T-helper 2 cell treated with Interferon-gamma antibody and Interleukin-4, amounts not matched to agents 5 μg/mL and 100 μg/mL, for 36 hours (primary cell): ENCODE data around the gene PLCB1.
"Not testable (repeated sequence)": the region's sequence is repeated elsewhere in the genome, so short reads cannot be mapped to it uniquely, and the experiment has no call there.

Source experiments
- DNase-seq: peaks from one replicate; pipeline ENCODE4 v3.0.0; 2021; ENCODE audit warnings: low spot score
- H3K27ac Mint-ChIP-seq: one replicate; pipeline ENCODE4 v1.8.0; 2021; ENCODE audit warnings: mild to moderate bottlenecking, mixed read lengths
- H3K27me3 Mint-ChIP-seq: one replicate; pipeline ENCODE4 v1.8.0; 2021; ENCODE audit warnings: low read depth, mixed read lengths
- H3K36me3 Mint-ChIP-seq: one replicate; pipeline ENCODE4 v1.8.0; 2021; ENCODE audit warnings: low read depth, mixed read lengths
- H3K4me1 Mint-ChIP-seq: one replicate; pipeline ENCODE4 v1.8.0; 2021; ENCODE audit warnings: low read depth, mixed read lengths
- H3K4me3 Mint-ChIP-seq: one replicate; pipeline ENCODE4 v1.8.0; 2022; ENCODE audit warnings: mild to moderate bottlenecking, moderate library complexity, mixed read lengths
- H3K9me3 Mint-ChIP-seq: one replicate; pipeline ENCODE4 v1.8.0; 2021; ENCODE audit warnings: mixed read lengths

The PLCB1 gene

DNA sequence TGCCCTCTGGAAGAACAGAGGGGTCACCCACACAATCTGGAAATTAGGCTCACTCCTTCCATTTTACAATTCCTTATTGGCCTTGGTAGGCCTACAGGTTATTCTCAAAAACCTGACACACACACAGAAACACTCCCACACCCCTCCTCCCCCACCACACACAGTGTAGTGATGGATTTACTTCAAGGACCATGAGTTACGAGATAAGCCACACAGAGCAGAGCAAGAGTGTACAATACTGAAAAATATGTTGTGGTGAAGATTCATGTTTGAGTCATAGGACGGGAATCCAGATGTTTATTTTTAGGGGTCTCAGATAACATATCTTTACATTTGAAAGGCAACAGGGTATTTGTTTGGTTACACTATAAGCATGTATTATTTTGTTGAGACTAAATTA lies 291.9 kb downstream of the PLCB1 start:
- no peaks in the 10 kb centered on the region for H3K4me1 Mint-ChIP-seq
- H3K27ac Mint-ChIP-seq, result no peak overlapping the region
- no peaks in the 10 kb centered on the region for H3K9me3 Mint-ChIP-seq
- H3K36me3 Mint-ChIP-seq, result no peaks in the 10 kb centered on the region
- peaks cover 3% of the 10 kb centered on the region for H3K27me3 Mint-ChIP-seq
- no peak for DNase-seq
- no peak overlapping the region for H3K4me3 Mint-ChIP-seq

DNA sequence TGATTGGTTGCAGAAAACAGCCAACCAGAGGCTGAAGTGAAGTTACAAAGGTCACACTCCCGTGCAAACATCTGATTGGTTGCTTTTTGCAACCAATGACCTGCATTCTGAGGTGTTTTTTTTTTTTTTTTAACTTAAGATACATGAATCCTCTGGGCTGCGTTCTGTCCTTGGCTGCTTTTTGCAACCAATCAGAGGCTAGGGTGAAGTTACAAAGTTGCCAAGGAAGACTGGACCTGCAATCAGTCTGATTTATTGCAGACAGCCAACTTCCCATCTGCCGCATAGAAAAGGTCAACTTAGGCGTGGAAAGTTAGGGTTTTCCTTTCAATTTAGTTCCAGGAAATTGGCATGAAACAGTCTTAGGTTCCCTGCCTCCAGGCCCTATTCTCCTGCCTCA lies 292.9 kb downstream of the PLCB1 start:
- Mint-ChIP-seq H3K27ac (no peak overlapping the region), H3K27me3 (peaks cover 3% of the 10 kb centered on the region), H3K4me3 (no peak overlapping the region), H3K4me1 (no peaks in the 10 kb centered on the region), H3K9me3 (no peaks in the 10 kb centered on the region), H3K36me3 (no peaks in the 10 kb centered on the region)
- DNase-seq, result no peak

DNA sequence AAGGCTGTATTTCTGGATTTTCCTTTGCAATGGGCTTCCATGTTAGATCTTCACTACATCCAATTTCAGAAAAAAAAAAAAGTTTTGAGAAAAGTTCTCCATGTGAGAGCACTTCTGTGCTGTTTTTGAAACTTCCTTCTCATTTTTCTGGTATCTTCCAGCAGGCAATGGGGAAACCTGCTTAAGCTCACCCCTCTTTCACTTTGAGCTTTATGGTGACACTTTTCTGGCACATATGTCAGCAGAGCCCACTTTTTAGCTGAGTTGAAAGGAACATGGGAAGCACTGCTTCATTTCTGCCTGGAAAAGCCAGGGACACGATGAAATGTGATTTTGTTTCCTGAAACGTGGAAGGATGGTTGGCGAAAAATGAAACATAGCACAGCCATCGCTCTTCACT lies 293.7 kb downstream of the PLCB1 start:
- no peak overlapping the region for H3K27ac Mint-ChIP-seq

DNA sequence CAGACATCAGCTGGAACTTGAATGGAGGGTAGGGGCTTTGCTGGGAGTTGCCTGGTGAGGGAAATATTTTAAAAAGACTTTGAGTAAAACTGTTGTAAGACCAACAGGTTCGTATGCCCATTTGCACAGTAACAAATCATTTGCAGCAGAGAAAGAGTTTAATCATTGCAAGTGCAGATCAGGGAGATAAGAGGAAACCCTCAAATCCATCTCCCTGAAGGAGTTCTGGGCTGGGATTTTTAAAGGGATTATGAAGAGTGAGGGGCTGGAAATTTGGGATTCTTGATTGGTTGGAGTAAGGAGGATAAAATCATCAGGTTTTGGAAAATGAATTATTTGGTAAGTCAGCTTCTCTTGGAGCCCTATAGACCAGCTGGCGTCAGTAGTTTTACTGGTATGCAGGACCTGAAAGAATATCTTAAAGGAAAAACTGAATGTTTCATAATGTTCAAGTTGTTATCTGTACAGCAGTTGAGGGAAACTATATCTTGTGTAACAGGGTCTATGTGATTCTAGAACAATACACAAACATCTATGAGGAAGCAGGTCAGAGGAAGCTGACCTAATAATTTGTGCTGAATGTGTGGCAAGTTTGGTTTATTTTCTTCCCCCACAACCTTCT lies 295.5 kb downstream of the PLCB1 start:
- no peaks in the 10 kb centered on the region for H3K36me3 Mint-ChIP-seq
- H3K27me3 Mint-ChIP-seq, result peaks cover 3% of the 10 kb centered on the region
- no peaks in the 10 kb centered on the region for H3K4me1 Mint-ChIP-seq
- DNase-seq, result no peak
- no peak overlapping the region for H3K27ac Mint-ChIP-seq
- no peak overlapping the region for H3K4me3 Mint-ChIP-seq
- no peaks in the 10 kb centered on the region for H3K9me3 Mint-ChIP-seq

More for the DNA sequence above, 293.7 kb downstream of the PLCB1 start:
- no peaks in the 10 kb centered on the region for H3K4me1 Mint-ChIP-seq
- no peaks in the 10 kb centered on the region for H3K9me3 Mint-ChIP-seq
- no peaks in the 10 kb centered on the region for H3K36me3 Mint-ChIP-seq
- no peak overlapping the region for H3K4me3 Mint-ChIP-seq
- H3K27me3 Mint-ChIP-seq, result peaks cover 3% of the 10 kb centered on the region
- no peak for DNase-seq

DNA sequence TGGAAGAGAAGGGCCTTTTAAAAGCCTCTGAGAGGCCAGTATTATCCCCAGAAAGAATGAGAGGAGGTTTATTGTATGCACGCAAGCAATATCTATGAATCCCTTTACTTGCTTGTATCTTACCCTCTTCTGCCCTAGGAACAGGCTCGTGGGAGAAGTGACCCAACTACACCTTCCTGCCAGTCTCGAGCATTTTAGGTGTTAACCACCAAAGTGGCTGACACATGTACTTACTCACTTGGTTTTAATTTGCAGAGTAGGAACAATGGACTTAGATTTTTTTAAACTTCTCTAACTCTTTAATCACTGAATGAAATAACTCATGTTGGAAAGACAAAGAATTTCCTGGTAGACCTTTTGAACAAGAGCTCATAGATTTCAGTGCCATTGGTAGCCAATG lies 296.9 kb downstream of the PLCB1 start:
- no peaks in the 10 kb centered on the region for H3K4me1 Mint-ChIP-seq
- H3K9me3 Mint-ChIP-seq, result no peaks in the 10 kb centered on the region
- peaks cover 3% of the 10 kb centered on the region for H3K27me3 Mint-ChIP-seq
- no peak overlapping the region for H3K4me3 Mint-ChIP-seq
- no peaks in the 10 kb centered on the region for H3K36me3 Mint-ChIP-seq
- no peak for DNase-seq
- H3K27ac Mint-ChIP-seq, result no peak overlapping the region

DNA sequence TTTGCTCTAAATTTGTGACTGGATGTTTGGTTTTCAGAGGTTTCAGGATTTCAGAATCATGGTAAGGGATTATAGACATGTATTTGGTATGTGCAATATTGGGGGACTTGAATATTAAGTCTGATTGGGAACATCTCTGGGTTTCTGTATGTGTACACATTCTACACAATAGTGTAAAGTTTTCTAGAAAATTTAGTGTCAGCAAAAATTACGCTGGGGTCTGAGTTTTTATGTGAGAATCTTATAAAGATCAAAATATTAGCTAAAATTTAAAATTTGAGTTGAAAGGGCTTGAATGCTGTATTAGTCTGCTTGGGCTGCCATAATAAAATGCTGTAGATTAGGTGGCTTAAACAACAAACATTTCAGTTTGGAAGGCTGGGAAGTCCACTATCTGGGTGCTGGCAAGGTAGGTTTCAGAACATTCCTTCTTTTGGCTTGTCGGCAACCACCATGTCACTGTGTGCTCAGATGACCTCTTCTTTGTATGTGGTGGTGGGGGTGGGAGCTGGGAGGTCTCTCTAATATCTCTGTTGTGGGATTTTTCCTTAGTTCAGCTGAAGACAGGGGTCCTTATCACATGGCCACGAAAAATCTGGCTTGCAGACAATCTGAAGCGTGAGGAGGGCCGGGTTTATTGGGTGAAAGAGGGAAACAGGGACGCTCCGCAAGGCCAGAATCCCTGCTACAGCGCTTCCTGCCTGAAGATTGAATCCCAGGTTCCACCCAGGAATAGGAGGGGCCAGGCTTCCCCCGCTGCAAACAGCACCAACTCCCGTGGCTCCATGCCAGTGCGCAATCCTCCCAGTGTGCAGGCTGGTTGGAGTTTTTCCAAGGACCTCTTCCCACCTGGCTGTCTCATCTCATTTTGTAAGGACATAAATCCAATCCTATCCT lies 299.7 kb downstream of the PLCB1 start:
- H3K4me3 Mint-ChIP-seq, result no peak overlapping the region
- DNase-seq, result no peak

DNA sequence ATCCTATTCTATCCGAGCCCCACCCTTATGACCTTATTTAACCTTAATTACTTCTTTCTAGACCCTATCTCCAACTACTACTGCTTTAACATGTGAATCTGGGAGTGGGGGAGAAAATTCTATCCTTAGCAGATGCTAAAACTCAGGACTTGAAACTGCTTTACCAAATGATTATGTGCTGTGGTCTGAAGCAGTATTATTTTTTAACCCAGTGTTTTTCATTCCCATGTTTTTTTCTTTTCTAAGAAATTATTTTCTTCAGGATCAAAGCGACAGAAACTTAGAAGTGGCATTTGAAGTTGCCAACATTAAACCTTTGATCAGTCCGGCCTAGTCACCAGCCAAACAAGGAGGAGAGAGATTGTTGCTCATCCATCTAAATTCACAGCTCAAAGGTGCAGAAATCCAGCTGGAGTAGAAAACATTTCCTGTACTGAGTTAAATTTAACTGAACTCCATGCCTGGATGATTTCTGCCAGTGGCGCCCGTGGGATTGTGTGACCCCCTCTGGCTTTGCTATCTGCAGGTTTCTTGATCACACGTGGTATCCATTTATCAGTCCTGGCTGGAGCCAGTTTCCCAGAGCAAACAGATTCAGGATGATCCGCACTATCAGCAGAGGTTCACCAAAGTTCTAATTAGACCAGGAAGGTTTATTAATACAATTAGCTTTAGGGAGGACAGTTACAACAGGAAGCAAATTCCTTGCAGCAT lies 300.5 kb downstream of the PLCB1 start:
- no peaks in the 10 kb centered on the region for H3K27me3 Mint-ChIP-seq
- no peaks in the 10 kb centered on the region for H3K4me1 Mint-ChIP-seq
- H3K9me3 Mint-ChIP-seq, result no peaks in the 10 kb centered on the region
- no peaks in the 10 kb centered on the region for H3K36me3 Mint-ChIP-seq
- DNase-seq, result no peak
- H3K27ac Mint-ChIP-seq, result no peak overlapping the region
- H3K4me3 Mint-ChIP-seq, result no peak overlapping the region

More for the DNA sequence above, 299.7 kb downstream of the PLCB1 start:
- H3K36me3 Mint-ChIP-seq, result no peaks in the 10 kb centered on the region
- no peak overlapping the region for H3K27ac Mint-ChIP-seq
- H3K27me3 Mint-ChIP-seq, result no peaks in the 10 kb centered on the region
- H3K9me3 Mint-ChIP-seq, result no peaks in the 10 kb centered on the region
- H3K4me1 Mint-ChIP-seq, result no peaks in the 10 kb centered on the region

DNA sequence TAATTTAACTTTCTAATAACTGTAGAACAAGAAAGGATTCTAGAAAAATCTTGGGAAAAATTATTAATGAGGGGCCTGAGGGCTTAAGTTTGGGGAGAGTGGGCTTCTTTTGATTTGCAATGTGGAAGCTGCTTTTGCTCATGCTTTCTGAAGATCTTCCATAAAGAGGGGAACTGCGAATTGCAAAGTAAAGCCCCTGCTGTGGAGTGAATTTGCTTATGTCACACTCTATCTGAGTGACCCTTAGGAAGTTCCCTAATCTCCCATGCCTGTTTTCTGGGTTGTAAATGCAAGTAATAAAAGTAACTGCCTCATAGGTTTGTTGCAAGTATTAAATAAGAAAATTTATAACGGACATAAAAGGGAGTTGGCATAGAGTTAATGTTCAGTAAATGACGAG lies 301.2 kb downstream of the PLCB1 start:
- no peaks in the 10 kb centered on the region for H3K9me3 Mint-ChIP-seq
- H3K4me3 Mint-ChIP-seq, result no peak overlapping the region
- H3K4me1 Mint-ChIP-seq, result no peaks in the 10 kb centered on the region
- no peak overlapping the region for H3K27ac Mint-ChIP-seq
- no peak for DNase-seq
- H3K27me3 Mint-ChIP-seq, result no peaks in the 10 kb centered on the region
- no peaks in the 10 kb centered on the region for H3K36me3 Mint-ChIP-seq

DNA sequence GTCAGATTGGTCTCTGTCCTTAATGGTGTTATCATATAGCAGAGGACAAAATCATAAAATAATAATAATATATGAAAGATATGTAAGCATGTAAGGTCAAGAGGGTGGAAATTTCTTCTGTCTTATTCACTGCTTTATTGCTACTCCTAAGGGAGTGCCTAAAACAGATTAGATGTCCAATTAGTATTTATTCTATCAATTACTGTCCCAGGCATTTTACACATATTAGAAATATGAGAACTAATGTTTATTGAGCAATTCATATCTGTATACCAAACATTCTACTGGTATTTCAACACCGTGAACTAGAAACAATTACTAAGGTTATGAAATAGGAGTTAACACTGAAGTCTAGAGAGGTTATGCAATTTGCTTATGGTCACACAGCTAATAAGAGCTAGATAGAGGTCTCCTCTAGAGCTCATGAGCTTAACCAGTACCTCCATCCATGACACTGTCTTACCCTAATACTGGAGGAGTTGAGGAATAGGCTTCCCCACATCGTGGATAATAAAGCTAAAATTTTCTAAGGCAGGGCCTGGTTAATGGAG lies 302.3 kb downstream of the PLCB1 start:
- Mint-ChIP-seq H3K36me3 (no peaks in the 10 kb centered on the region), H3K9me3 (no peaks in the 10 kb centered on the region), H3K27me3 (no peaks in the 10 kb centered on the region), H3K4me1 (no peaks in the 10 kb centered on the region), H3K4me3 (no peak overlapping the region), H3K27ac (no peak overlapping the region)
- no peak for DNase-seq

DNA sequence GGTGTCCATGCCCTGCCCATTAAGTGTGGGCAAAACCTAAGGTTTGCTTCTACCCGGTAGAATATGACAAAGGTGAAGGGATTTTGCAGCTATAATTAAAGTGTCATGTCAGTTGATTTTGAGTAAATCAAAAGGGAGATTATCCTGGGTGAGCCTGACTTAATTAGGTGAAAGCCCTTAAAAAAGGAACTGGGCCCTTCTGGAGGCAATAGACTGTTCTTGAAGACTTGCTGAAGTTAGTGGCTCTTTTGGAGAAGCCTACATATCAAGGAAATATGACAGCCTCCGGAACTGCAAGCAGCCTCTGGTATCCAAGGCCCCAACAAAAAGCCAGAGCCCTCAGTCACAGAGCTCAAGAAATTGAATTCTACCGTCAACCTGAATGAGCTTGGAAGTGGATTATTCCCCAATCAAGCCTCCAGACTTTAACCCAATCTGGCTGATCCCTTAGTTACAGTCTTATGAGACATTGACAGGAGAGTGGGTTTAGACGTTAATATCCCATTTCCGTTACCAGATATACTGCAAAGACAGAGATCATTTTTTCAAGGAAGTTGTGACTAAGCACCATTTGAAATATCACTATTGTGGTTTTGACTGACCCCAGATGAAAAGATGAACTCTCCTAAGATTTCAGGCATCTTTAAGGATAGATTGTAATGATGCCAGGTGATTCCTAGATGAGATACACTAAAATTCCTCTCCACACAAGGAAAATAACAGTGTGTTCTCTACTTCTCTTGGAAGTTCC lies 303.4 kb downstream of the PLCB1 start:
- Mint-ChIP-seq H3K4me1 (no peaks in the 10 kb centered on the region), H3K4me3 (no peak overlapping the region), H3K27me3 (no peaks in the 10 kb centered on the region), H3K9me3 (no peaks in the 10 kb centered on the region), H3K27ac (no peak overlapping the region), H3K36me3 (no peaks in the 10 kb centered on the region)
- DNase-seq, result no peak

DNA sequence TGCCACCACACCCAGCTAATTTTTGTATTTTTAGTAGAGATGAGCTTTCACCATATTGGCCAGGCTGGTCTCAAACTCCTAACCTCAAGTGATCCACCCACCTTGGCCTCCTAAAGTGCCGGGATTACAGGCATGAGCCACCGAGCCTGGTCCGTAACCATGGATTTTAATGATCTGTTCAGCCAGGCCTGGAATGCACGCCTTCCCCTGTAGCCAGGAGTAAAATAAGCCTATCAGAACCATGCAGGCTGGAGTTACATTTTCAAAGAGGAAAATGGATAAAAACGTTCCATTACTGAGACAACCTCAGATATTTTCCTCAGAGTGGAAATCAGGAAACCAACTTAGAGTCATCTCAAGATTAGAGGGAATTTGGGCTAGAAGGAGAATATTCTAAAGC lies 304.9 kb downstream of the PLCB1 start:
- not testable (repeated sequence) for H3K4me1 Mint-ChIP-seq, H3K36me3 Mint-ChIP-seq, H3K9me3 Mint-ChIP-seq, H3K27me3 Mint-ChIP-seq, DNase-seq, H3K27ac Mint-ChIP-seq, H3K4me3 Mint-ChIP-seq

DNA sequence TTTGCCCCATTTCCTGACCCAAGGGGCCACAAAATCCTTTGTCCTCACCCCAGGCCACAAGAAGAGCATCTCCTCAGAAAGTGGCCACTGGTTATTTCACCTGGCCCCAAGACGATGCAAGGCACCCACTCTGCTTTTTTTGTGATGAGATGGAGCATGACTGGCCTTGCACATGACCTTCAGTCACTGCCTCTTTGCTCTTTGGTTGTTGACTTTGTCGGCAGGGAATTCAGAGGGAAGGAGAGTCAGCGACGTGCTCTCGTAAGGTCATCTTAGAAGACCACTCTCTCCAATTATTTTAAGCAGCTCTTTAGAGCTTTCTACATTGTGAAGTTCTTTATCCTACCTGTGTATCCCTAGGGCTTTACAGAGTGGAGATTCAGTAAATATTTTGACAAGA lies 306.7 kb downstream of the PLCB1 start:
- no peak overlapping the region for H3K4me3 Mint-ChIP-seq

DNA sequence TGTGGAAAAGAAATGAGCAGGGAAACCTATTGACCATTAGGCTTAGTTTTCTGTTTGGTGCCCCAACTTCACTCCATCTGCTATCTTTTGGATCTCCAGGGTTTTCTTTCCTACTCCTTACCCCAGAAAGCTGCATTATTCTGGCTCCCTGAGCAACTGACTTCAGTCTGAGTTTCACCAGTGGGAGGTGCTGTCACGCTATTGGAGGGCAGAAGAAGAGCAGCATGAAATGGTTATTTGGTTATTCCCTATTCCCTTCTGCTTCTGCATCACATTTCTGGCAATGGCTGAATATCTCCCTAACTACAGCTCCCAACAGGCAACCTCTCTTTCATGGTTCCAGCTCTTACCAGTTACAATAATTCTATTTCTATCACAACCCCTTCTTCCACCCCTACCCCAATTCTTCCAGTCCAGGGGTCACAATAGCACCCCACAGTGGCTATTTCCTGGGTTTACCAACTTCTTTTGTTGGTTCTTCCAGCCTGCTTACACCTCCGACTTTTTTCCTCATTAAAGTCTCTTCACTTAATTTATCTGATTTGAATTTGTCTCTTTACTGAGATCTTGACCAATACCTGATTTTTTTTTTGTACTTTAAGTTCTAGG lies 311.5 kb downstream of the PLCB1 start:
- no peaks in the 10 kb centered on the region for H3K27me3 Mint-ChIP-seq

More for the DNA sequence above, 306.7 kb downstream of the PLCB1 start:
- Mint-ChIP-seq H3K27me3 (no peaks in the 10 kb centered on the region), H3K4me1 (no peaks in the 10 kb centered on the region), H3K27ac (no peak overlapping the region), H3K9me3 (no peaks in the 10 kb centered on the region), H3K36me3 (no peaks in the 10 kb centered on the region)
- no peak for DNase-seq

More for the DNA sequence above, 311.5 kb downstream of the PLCB1 start:
- H3K4me1 Mint-ChIP-seq, result no peaks in the 10 kb centered on the region
- no peak overlapping the region for H3K27ac Mint-ChIP-seq
- H3K36me3 Mint-ChIP-seq, result no peaks in the 10 kb centered on the region
- no peaks in the 10 kb centered on the region for H3K9me3 Mint-ChIP-seq
- H3K4me3 Mint-ChIP-seq, result no peak overlapping the region
- no peak for DNase-seq
